Activated CD4-positive, alpha-beta T cell treated with anti-CD3 and anti-CD28 coated beads, Interleukin-2, Interleukin-4, amounts not matched to agents 100 ng/mL and 50 ng/mL, durations not matched to agents 16 hours and 8 hours (primary cell): ENCODE data around the gene LSM2.

Experiments used
- DNase-seq: peaks from one replicate; pipeline ENCODE4 v3.0.0-alpha.2; 2020; ENCODE audit warnings: low spot score

The LSM2 gene

DNA sequence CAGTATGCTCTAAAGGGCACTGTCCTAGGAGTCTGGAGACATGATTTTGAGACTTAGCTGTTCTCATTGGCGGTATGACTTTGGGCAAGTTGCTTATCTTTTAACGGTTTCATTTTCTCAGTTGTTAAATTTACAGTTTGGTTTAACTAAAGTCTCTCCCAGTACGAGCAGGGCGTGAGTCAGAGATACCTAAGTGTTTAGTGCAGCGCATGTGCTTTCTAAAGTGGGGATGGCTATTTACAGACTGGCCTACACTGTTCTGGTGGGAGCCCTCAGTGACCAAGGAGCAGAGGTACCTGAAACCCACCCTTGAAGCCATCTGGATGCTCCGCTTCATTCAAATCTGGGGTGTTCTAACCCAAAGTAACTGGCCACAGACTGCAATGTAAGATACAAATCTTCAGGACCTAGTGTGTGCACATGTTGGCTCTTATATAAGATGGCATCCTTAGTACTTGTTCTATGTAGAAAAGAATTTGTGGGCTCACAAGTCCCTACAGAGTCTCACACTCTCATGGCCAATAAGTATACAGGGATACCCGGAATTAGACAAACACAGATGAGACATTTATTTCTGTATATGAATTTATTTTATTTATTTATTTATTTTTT lies 56.2 kb downstream of the LSM2 start:
- DNase-seq = no peak

DNA sequence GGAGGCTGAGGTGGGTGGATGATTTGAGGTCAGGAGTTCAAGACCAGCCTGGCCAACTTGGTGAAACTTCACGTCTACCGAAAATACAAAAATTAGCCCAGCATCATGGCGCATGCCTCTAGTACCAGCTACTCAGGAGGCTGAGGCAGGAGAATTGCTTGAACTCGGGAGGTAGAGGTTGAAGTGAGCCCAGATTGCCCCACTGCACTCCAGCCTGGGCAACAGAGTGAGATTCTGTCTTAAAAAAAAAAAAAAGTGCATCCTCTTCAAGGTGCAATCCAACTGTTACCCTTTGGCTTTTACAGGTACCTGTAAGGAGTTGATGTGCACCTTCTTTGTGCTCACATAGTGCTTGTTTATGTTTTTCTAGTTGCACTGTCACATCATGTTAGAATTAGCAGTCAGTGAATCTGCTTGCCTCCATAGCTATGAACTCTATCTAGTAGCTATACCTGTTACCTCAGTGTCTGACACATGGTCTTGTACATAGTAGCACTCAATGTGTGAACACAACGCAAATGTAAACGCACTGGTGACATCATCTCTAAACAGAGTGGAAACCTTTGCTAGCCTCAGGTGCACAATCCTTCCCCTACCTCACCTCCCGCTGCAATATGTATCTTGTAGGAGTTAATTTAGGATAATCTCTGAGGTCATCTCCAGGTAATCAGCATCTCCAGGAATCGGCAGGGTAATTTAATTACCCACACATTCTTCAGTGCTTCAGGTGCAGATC lies 57.3 kb downstream of the LSM2 start:
- DNase-seq = no peak
